Cardiac muscle cell (in vitro differentiated cells and primary cell): ENCODE data around the gene MCTP2. TPM values are rescaled to one million over a fixed set of nuclear protein-coding genes. Genes with fewer than 3 reads are reported as not detected.

Source experiments
- DNase-seq, 2 donors: peaks; one replicate each; pipeline versions ENCODE4 v3.0.0 to v3.0.0-alpha.2; 2010 to 2017; ENCODE audit warnings: low read depth in 1 of 2, low spot score in 1 of 2
- H3K27ac ChIP-seq: fragments of 200-600 bp; sonication (generic); 2 replicates; pipeline ENCODE4 v1.5.1; 2016
- H3K27me3 ChIP-seq: fragments of 200-600 bp; sonication (generic); 2 replicates; pipeline ENCODE4 v1.6.0; 2016; ENCODE audit warnings: control low read depth
- H3K36me3 ChIP-seq: fragments of 200-600 bp; sonication (generic); 2 replicates; pipeline ENCODE4 v1.5.1; 2016; ENCODE audit warnings: control low read depth
- H3K4me1 ChIP-seq: fragments of 200-600 bp; sonication (generic); 2 replicates; pipeline ENCODE4 v1.8.1; 2017; ENCODE audit warnings: low read depth, mild to moderate bottlenecking, mixed run types
- H3K4me3 ChIP-seq: fragments of 200-600 bp; sonication (generic); 2 replicates; pipeline ENCODE4 v1.5.1; 2016; ENCODE audit warnings: mild to moderate bottlenecking
- H3K9me3 ChIP-seq: fragments of 200-600 bp; sonication (generic); 2 replicates; pipeline ENCODE4 v1.5.1; 2017; ENCODE audit warnings: low read depth, mild to moderate bottlenecking, control low read depth
- polyA plus RNA-seq: library from polyadenylated mRNA; unstranded; fragments of >200 nt; fragmentation: Nextera tagmentation; extraction: Ambion mirVana; gene quantifications from 2 replicates; pipeline ENCODE4 v1.2.1, GENCODE V29; 2016
- total RNA-seq: library from RNA; depleted of rRNA; stranded (reverse); fragments of >200 nt; gene quantifications from 2 replicates; pipeline ENCODE4 v1.2.3, GENCODE V29; 2016
- TF ChIP-seq, protein P1 (sequence below): IDR thresholded peaks from 2 replicates; pipeline ENCODE4 v1.5.1; 2012; ENCODE audit warnings: low read depth, mild to moderate bottlenecking, low read length

The MCTP2 gene
- total and polyA plus RNA-seq, 2 experiments from 2014 or later: 0.34 to 0.83 TPM

DNA sequence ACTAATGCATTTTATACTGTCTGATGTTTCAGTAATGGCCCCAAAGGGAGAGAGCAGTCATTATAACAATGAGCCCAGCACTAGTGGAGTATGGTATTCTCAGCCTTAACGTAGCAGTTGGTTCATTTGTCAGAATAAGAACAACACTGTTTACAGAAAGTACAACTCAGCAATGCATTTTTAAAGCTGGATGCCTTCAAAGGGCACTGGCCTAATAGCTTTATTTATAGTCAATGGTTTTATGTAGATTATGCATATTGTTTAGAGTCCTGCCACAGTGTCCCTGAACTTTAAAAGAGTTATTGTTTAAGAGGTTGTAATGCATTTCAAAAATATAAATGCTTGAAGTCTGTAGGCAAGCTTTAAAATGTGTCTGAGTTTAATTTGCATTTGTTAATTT, 211.1 kb downstream of the MCTP2 start:
- H3K4me1 ChIP-seq: peaks cover 6% of the 10 kb centered on the region
- no peaks in the 10 kb centered on the region for H3K27me3 ChIP-seq
- no peak overlapping the region for H3K4me3 ChIP-seq
- TF ChIP-seq, protein P1, sequence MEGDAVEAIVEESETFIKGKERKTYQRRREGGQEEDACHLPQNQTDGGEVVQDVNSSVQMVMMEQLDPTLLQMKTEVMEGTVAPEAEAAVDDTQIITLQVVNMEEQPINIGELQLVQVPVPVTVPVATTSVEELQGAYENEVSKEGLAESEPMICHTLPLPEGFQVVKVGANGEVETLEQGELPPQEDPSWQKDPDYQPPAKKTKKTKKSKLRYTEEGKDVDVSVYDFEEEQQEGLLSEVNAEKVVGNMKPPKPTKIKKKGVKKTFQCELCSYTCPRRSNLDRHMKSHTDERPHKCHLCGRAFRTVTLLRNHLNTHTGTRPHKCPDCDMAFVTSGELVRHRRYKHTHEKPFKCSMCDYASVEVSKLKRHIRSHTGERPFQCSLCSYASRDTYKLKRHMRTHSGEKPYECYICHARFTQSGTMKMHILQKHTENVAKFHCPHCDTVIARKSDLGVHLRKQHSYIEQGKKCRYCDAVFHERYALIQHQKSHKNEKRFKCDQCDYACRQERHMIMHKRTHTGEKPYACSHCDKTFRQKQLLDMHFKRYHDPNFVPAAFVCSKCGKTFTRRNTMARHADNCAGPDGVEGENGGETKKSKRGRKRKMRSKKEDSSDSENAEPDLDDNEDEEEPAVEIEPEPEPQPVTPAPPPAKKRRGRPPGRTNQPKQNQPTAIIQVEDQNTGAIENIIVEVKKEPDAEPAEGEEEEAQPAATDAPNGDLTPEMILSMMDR: no peak
- no peak for DNase-seq
- H3K36me3 ChIP-seq: no peaks in the 10 kb centered on the region
- H3K27ac ChIP-seq: no peak overlapping the region
- no peaks in the 10 kb centered on the region for H3K9me3 ChIP-seq

DNA sequence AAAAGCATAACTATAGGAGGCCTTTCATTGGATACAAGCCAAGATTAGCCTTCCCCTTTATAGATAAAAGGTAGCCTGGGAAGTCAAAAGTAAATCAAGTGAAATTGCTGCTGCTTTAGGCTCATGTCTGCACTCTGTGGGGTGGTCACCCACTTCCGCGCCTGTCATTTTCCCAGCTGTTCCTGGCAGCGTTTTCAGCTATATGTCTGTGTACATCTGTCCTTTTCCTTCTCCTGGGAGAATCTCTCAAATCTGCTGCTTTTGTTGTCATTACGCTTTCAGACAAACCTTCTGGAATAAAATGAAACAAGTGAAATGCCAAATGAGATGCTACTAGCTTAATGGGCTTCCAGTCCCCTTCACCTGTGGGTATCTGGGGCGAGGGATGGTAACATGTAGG, 211.8 kb downstream of the MCTP2 start:
- no peak overlapping the region for H3K4me3 ChIP-seq
- TF ChIP-seq, protein P1: no peak
- no peak for DNase-seq

DNA sequence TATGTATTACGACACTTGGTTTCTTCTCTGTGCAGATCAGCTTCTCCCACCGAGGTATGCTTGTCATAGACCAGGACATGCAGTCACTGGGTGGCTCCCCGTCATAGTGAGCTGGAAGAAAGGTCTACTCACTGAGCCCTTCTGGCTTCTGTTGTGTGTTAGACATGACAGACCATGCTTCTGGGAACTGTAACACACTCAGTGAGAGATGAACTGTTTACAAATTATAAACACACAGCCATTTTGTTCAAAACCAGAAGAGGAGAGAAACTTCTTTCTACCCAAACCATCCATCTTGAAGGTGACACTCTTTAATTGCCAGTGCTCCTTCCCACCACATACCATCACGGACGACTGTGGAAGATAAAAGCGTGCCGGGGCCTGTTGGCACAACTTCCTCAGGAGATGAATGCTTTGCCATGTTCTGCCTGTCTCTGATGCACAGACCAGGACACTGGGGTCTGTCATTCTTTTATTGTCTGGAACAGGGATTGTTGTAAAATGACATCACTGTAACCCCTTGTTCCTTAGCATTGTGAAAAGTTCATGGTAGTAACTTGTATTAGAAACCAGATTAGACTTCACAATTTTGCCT, 214.3 kb downstream of the MCTP2 start:
- H3K4me3 ChIP-seq: no peak overlapping the region
- H3K27ac ChIP-seq: no peak overlapping the region
- no peak for DNase-seq

More for the DNA sequence above, 211.8 kb downstream of the MCTP2 start:
- Histone ChIP-seq H3K27ac (no peak overlapping the region), H3K9me3 (no peaks in the 10 kb centered on the region), H3K27me3 (no peaks in the 10 kb centered on the region), H3K4me1 (peaks cover 6% of the 10 kb centered on the region), H3K36me3 (no peaks in the 10 kb centered on the region)

DNA sequence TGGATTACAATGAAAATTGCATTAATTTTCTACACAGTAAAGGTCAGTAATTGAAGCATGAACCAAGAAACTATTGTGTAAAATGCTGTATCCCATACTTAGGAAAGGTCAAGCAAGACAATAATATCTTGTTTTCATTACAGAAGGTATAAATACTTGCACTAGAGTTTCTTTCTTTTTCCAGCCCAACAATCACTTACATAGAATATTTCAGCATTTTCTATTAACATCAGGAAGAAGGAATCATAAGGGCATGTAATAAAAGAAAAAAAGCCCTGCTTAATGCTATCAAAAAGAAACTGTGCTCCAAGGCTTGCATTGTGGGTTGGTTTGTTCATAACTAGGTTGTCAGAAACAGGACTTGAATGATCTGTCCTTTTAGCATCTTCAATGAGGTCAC, 215.1 kb downstream of the MCTP2 start:
- TF ChIP-seq, protein P1: no peak

More for the DNA sequence above, 214.3 kb downstream of the MCTP2 start:
- Histone ChIP-seq H3K9me3 (no peaks in the 10 kb centered on the region), H3K27me3 (no peaks in the 10 kb centered on the region), H3K4me1 (peaks cover 6% of the 10 kb centered on the region), H3K36me3 (no peaks in the 10 kb centered on the region)
- TF ChIP-seq, protein P1: no peak

DNA sequence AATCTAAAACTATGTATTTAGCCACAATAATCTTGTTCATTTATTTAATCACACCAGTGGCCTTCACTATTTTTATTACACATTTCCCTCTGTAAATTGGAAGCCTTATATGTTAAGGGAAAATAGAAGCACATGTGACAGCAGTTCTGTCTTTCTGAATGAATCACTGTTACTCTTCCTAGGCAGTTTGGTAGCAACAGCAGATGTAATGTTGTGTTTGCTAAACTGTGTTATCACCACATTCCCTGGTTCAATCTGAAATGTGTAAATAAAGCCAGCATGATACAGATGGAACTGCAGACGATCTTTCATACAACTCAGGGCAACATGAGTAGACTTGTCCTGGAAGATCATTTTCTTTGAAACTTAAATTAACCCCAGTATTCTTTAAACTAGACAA, 220.1 kb downstream of the MCTP2 start:
- Histone ChIP-seq H3K9me3 (no peaks in the 10 kb centered on the region), H3K27me3 (no peaks in the 10 kb centered on the region), H3K4me1 (no peaks in the 10 kb centered on the region), H3K27ac (no peak overlapping the region), H3K36me3 (no peaks in the 10 kb centered on the region), H3K4me3 (no peak overlapping the region)
- no peak for DNase-seq
- TF ChIP-seq, protein P1: no peak

More for the DNA sequence above, 215.1 kb downstream of the MCTP2 start:
- H3K4me3 ChIP-seq: no peak overlapping the region
- H3K36me3 ChIP-seq: no peaks in the 10 kb centered on the region
- no peak for DNase-seq
- no peak overlapping the region for H3K27ac ChIP-seq
- no peaks in the 10 kb centered on the region for H3K27me3 ChIP-seq
- H3K9me3 ChIP-seq: no peaks in the 10 kb centered on the region
- peaks cover 6% of the 10 kb centered on the region for H3K4me1 ChIP-seq
